Occipital lobe (tissue), 2 donors: ENCODE data around the gene PSMD11. TPM values are rescaled to one million over a fixed set of nuclear protein-coding genes. Genes with fewer than 3 reads are reported as not detected.

Experiments used
- DNase-seq: peaks from one replicate; lab custom pipeline; 2025; lab: John Stamatoyannopoulos, UW
- total RNA-seq: library from RNA; depleted of rRNA; stranded (reverse); fragments of >200 nt; gene quantifications from one replicate; pipeline ENCODE4 v1.2.3, GENCODE V29; 2014

PSMD11 gene
- total RNA-seq, 1 donor from 2014 or later, result 53.2 TPM

DNA sequence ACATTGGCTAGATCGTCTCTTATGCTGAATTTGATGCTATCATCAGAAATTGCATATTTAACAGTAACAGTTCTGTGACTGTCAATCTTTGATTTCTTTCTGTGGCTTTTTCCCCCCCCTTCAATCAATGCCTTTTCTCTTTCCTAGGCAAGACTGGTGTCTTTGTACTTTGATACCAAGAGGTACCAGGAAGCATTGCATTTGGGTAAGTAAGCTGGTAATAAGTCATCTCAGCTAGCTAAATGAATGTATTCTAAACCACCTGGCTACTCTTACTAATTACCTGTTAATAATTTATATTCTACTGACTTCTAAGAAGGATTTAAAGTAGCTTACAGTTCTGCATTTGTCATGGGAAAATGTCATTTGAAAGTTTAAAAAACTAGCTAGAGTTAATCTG, 20.1 kb downstream of the PSMD11 start:
- no peak for DNase-seq

DNA sequence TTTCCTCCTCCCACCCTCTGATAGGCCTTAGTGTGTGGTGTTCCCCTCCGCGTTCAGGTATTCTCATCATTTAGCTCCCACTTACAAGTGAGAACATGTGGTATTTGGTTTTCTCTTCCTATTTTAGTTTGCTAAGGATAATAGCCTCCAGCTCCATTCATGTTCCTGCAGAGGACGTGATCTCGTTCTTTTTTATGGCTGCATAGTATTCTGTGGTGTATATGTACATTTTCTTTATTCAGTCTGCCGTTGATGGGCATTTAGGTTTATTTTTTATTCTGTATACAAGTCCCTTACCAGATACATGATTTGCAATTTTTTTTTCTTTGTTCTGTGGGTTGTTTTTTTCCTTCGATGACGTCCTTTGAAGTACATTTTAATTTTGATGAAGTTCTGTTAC, 23.6 kb downstream of the PSMD11 start:
- DNase-seq, result no peak

DNA sequence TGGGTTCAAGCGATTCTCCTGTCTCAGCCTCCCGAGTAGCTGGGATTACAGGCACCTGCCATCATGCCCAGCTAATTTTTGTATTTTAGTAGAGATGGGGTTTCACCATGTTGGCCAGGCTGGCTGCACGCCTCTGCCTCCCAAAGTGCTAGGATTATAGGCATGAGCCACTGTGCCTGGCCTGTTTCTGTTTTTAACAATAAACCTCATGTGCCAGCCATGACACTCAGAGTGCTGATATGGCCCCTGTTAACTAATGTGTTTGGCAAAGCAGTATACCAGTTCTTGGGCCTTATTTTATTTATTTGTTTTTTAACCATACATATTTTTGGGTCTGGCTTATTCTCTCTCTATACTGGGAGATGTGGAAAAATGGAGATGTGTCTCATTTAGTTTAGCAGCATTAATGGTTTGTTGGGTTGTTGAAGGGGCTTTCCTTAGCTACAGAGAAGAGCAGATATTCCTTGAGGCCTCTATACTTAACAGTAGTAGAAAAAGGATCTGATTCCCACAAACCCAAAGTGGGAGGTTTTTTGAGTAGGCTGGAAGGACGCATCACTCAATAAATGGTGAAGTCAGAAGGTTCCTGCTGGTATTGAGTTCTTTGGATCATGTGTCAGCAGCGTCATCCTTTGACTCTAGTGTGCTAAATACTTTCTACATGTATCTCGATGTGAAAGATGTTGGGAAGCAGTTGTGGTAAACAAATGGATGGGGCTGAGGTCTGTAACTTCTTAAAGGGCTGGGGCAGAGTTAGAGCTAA, 26.3 kb downstream of the PSMD11 start:
- no peak for DNase-seq

DNA sequence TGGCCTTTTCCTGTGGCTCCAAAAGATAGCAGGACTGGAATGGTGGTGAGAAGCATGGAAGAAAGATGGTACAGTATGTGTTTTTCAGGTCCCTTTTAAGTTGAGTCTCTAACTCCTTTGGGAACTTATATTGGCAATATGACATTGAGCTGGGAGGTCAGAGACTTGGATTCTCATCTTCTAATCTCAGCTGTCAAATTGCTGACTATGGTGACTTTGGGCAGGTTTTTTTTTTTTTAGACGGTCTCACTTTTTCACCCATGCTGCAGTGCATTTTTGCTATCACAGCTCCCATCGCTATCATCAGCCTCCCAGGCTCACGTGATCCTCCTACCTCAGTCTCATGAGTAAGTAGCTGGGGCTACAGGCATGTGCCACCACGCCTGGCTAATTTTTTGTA, 27.3 kb downstream of the PSMD11 start:
- DNase-seq, result no peak

DNA sequence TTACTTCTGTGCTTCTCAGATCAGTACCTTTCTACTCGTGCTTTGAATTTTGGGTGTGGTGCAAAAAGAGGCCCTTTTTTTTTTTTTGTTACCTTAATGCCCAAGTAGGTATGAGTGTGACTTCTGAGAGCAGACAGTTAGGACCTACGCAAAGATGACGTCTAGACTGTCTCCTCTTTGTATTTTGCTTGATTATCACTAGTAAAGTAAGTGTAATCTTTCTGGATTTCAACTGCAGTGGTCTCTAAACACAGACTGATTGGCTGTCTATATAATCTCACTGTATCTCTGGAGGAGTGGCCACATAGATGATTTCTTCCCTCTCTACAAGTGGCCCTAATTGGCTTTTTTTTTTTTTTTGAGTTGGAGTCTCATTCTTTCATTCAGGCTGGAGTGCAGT, 30.9 kb downstream of the PSMD11 start:
- DNase-seq, result no peak

DNA sequence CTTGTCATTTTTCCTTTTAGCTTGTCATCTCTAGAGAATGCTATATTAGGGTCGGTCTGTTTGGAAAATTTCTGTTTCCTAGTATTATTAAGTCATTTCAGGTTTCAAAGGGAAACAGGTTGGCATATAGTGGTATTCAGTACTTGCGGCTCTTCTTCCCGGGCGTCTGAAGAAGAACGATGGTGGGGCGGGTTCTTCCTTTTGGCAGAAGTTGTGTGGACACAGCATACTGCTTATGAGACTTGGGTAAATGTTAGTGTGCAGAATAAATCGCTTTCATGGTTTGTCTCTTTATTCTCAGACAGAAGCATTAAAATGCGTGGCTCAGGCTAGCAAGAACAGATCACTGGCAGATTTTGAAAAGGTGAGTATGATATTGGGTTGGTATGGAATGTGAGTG, 32.9 kb downstream of the PSMD11 start:
- no peak for DNase-seq

DNA sequence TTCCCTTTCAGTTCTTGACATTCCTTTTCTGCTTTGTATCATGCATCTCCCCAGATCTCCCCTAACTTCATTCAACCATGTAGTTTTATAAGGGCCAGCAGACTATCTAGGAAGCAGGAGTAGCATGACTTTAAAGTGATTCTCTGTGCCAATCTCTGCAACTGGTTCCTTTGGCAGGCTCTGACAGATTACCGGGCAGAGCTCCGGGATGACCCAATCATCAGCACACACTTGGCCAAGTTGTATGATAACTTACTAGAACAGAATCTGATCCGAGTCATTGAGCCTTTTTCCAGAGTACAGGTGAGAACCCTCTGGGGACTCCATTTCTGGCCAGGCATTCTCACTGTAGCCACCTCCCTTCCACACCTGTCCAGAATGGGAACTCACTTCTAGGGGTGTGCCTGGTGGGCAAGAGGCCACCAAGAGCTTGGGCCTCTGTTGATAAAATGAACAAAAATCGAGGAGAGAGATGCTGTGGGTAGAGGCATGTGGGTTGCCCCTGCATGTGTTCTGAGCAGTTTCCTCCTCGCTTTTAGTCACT, 34.8 kb downstream of the PSMD11 start:
- DNase-seq, result no peak

DNA sequence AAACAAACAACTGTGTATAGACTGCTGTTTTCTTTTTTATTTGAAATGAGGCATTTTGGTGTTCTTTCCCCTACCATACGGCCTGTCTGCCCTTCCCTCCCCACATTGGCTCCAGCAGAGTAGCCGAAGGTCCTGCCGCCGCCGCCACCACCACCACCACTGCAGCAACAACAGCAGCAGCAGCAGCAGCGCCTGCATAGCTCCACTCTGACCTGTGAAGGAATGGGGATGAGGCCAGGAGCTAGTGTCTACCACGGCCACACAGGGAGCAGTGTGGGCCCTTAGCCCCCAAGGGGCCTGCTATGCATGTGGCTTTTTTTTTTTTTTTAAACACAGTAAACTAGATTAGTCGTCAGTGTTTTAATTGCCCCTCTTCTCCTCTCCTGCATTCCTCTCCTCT, 36.9 kb downstream of the PSMD11 start:
- no peak for DNase-seq

DNA sequence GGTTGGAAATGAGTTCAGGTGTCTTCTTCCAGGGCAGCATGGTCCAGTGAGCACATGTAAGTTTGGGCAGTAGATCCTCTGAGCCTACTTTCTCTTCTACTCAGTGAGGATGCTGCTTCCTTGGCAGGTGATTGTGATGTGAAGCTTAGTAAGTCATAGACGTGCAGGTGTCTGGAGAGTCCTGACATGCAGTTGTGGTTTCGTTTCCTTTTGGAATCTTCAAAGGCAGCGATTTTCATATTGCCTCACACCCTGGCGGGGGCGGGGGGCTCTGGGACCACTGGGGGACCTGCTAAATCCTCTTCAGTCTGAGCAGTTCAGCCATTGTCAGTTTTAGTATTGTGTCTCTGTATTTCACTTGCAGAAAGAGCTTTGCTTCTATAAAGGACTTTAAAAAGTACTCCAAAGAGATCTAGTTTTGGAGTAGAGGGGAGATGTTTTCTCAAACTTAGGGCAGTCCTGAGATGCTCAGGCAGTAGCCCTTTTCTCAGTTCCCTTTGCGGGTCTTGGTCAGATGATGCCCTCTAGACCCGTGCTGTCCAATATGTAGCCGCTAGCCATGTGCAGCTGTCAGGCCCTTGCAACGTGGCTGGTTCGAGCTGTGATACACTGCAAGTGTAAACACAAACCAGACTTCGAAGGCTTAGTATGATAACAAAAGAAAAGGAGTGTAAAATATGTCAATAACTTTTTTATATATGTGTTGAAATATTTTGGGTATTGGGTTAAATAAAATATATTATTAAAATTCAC, 38.4 kb downstream of the PSMD11 start:
- no peak for DNase-seq

DNA sequence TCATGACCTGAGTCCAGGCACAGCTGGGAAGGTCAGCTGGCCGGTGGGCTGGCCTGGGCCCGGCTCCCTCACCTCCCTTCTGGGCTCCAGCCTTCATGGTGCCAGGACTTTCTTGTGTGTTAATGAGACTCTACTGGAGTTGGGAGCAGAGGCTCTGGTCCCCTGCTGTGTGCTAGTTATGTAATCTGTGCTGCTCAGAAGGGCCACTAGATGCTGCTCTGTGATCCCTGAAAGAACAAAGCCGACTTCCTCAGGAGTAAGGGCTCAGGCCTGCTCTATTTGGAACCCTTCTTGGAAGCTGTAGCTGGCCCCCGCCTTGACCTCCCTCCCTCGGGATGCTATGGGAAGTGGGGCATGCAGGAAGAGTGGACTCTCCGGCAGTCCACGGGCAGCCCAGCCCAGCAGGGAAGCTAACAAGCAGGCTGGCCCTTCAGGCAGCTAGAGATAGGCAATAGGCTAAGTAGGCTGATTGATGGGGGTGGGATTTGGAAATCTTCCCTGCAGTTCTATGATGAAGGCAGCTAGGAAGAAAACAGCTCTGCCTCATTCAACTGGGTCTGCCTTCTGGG, 39.2 kb downstream of the PSMD11 start:
- peak; percentile 87 for DNase-seq

DNA sequence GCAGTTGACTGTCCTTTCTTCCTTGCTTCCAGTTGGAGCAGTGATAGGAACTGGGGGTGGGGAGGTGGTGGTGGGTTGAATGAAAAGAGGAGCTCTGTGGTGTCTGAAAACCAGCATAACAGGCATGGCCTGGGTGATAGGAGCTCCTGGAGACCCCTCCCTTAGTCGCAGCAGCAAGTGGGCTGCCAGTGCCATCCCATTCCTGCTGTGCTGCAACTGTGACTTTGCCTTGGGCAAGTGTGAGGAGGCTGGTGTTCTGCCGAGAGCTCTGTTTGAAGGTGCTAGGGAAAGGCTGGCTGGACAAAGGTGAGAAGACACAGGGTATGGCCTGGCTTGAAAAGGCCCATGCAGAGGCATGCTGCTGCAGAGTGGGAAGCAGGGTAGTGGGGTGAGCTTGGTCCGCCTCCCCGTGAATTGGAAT, 39.7 kb downstream of the PSMD11 start:
- DNase-seq, result no peak

DNA sequence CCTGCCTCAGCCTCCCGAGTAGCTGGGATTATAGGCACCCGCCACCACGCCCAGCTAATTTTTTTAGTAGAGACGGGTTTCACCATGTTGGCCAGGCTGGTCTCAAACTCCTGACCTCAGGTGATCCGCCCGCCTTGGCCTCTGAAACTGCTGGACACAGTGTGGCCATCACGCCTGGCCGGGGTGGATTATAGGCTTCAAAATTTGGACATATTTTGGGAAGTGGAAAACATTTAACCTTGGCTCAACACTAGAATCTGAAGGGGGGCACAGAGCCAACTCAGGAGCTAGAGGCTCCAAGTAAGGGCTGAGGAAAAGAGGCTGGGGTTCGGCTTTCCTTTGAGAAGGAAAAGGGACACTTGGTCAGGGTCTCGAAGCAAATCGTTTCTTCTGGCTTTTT, 40.3 kb downstream of the PSMD11 start:
- no peak for DNase-seq

DNA sequence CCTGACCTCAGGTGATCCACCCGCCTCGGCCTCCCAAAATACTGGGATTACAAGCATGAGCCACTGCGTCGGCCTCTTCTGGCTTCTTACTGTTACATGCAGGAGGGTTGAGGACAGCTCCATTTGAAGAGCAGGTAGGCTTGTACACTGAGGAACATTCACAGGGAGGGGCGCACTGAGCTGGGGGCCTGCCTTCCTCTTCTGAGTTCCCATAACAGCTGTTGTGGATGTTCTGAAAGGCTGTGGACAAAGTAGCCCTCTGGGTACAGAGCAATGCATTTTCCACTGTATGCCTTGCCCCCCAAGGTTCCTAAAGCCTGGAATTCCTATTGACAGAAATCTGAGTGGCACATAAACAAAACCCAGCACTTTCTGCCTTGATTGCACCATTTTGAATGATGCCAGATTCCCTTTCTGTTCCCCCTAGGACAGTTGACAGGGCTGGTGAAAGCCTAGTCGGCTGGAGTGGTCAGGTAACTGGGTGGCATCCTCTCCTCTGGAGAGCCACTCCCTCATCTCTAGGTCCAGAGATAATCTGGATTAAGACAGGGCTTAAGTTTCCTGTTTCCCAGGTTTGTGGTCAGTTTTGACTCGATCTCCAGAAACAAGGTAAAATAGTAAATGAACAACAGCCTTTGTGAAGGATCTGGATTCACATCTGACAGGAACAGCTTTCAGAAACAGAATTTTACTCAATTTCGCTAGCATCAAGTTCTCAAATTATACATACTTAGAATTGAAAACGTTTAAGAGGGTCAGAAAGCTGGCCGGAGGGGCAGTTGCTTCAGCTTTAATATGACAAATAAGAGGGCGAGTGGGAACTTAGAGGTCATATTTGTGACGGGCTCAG, 41.2 kb downstream of the PSMD11 start:
- DNase-seq, result no peak

DNA sequence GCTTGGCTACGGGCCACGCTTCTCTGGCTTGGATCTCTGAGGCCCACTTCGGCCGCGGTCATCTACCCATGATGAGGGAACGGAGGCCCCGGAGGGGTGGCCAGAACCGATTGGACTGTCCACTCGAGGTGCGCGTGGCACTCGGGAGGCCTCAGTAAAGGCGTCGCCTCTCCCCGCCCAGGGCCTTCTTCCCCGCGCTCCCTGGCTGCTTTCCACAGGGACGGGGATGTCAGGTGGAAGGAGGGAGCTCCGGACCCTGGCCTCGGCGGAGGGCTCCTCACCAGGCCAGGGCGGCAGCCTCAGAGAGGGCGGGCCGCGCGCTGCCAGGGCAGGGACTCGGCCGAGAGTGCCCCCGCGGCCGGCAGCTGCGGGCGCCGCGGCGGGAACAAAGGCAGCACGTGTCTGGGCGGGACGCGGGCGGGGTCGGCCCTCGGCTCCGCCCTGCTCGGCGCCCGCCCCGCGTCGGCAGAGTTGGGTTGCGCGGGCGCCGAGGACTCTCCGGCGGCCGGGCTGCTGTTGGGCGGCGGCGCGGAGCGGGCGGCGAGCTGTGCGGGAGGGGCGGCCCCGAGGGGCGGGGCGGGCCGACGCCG, 41.9 kb downstream of the PSMD11 start:
- peak; percentile 80 for DNase-seq

DNA sequence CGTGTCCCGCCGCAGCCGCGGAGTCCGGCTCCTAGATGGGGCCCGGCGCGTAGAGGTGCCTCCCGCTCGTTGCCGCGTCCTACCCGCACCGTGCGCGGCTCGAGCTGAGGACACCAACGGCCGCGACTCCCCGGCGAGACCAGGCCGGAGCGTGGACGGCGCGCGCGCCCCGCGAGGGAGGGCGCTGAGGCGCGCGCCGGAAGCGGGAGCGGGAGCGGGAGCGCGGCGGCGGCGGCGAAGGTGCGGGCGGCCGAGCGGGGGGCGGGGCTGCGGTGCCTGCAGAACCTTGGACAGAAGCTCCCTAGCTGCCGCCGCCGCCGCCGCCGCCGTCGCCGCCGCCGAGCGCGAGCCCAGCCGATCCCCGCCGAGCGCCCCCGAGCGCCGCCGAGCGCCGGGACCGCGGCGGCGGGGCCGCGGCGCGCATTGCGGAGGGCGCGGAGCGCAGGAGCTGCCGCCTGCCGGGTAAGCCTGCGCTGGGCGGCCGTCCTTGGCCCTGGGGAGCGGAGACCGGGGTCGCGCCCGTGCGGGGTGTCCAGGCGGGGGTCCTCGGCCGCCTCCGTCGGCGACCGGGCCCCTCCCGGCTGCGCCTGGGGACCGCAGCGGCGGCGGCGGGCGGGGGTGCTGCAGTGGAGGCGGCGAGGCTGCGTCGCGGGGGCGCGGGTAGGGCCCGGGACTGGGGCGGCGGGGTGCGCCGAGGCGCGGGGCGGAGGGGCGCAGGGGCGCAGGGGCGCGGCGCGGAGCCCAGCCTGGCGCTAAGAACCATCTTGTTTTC, 42.6 kb downstream of the PSMD11 start, which contains the start of gene CDK5R1:
Gene CDK5R1 (plus strand): TSS at position 293 of the 772 bp plus-strand sequence. CDS start 628 bp downstream, outside the sequence.
- peak; percentile 73 for DNase-seq

DNA sequence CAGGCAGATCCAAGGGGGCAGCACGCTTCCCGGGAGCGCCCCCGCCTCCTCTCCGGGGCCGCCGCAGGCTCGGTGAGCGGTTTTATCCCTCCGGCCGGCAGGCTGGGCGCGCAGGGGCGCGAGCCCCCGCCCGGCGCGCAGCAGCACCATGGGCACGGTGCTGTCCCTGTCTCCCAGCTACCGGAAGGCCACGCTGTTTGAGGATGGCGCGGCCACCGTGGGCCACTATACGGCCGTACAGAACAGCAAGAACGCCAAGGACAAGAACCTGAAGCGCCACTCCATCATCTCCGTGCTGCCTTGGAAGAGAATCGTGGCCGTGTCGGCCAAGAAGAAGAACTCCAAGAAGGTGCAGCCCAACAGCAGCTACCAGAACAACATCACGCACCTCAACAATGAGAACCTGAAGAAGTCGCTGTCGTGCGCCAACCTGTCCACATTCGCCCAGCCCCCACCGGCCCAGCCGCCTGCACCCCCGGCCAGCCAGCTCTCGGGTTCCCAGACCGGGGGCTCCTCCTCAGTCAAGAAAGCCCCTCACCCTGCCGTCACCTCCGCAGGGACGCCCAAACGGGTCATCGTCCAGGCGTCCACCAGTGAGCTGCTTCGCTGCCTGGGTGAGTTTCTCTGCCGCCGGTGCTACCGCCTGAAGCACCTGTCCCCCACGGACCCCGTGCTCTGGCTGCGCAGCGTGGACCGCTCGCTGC, 43.3 kb downstream of the PSMD11 start:
- DNase-seq, result no peak

DNA sequence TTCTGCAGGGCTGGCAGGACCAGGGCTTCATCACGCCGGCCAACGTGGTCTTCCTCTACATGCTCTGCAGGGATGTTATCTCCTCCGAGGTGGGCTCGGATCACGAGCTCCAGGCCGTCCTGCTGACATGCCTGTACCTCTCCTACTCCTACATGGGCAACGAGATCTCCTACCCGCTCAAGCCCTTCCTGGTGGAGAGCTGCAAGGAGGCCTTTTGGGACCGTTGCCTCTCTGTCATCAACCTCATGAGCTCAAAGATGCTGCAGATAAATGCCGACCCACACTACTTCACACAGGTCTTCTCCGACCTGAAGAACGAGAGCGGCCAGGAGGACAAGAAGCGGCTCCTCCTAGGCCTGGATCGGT, 43.9 kb downstream of the PSMD11 start:
- DNase-seq, result no peak

DNA sequence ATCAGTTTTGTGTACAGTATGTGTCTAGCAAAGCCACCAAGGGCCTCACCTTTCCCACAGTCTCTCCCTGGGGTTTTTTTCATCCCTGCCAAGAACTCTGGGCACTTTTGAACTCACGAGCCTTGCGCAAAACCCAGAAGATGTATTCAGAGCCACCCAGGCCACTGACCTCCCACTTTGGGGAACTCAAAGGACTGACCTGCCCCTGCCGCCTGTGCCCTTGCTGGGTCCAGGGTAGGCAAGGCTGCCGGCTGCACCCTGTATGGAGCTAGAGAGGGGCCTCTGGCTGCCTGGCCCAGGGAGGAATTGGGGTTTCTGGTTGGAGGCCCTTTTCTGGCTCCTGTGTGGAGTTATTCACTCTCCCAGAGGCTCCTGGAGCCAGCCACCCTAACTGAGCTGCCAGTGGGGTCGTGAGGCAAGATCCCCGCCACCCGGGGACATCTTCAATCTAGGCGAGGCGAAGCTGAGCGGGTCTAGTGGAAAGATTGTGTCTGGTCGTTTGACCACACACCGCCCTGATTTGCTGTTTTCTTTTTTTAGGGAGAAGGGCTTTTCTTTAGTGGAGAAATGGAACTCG, 44.4 kb downstream of the PSMD11 start:
- DNase-seq, result no peak
